Fibroblast of mammary gland (primary cell): Measurements from ENCODE around the gene LARP1.

Experiments
- DNase-seq: peaks from one replicate; pipeline ENCODE4 v3.0.0-alpha.2; 2010; ENCODE audit warnings: low read depth
- H3K4me3 ChIP-seq: 2 replicates; pipeline ENCODE4 v1.5.1; 2011; ENCODE audit warnings: low read depth, mild to moderate bottlenecking, low read length, moderate library complexity; ENCODE audit not compliant: control insufficient read depth
- TF ChIP-seq, protein P1 (sequence below): conservative IDR thresholded peaks from 2 replicates; pipeline ENCODE4 v1.5.1; 2011; ENCODE audit warnings: low read depth, low read length, inconsistent platforms; ENCODE audit not compliant: control insufficient read depth, insufficient read depth

The LARP1 gene

GRCh38 chr5:154755361-154756008 lies at the start of gene LARP1:
Gene LARP1, plus strand, starts transcription at chr5:154755377. Its CDS starts 381 bp downstream, at chr5:154755758.
- DNase-seq = no peak
- TF ChIP-seq, protein P1, sequence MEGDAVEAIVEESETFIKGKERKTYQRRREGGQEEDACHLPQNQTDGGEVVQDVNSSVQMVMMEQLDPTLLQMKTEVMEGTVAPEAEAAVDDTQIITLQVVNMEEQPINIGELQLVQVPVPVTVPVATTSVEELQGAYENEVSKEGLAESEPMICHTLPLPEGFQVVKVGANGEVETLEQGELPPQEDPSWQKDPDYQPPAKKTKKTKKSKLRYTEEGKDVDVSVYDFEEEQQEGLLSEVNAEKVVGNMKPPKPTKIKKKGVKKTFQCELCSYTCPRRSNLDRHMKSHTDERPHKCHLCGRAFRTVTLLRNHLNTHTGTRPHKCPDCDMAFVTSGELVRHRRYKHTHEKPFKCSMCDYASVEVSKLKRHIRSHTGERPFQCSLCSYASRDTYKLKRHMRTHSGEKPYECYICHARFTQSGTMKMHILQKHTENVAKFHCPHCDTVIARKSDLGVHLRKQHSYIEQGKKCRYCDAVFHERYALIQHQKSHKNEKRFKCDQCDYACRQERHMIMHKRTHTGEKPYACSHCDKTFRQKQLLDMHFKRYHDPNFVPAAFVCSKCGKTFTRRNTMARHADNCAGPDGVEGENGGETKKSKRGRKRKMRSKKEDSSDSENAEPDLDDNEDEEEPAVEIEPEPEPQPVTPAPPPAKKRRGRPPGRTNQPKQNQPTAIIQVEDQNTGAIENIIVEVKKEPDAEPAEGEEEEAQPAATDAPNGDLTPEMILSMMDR = no peak
- peak within 1 kb of the TSS; percentile 91 for H3K4me3 ChIP-seq

DNA sequence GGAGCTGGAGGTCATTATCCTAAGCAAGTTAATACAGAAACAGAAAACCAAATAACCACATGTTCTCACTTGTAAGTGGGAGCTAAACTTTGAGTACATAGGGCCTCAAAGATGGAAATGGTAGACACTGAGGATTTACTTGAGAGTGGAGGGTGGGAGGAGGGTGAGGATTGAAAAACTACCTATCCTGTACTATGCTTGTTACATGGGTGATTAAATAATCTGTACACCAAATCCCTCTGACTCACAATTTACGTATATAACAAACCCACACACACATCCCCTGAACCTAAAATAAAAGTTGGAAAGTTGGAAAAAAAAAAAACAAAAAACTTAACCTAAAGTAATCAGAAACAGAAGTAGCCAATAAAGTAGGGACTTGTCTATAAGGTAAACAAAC lies 48.8 kb upstream of the LARP1 start:
- H3K4me3 ChIP-seq = no peak overlapping the region
- no peak for DNase-seq
- TF ChIP-seq, protein P1 = no peak

DNA sequence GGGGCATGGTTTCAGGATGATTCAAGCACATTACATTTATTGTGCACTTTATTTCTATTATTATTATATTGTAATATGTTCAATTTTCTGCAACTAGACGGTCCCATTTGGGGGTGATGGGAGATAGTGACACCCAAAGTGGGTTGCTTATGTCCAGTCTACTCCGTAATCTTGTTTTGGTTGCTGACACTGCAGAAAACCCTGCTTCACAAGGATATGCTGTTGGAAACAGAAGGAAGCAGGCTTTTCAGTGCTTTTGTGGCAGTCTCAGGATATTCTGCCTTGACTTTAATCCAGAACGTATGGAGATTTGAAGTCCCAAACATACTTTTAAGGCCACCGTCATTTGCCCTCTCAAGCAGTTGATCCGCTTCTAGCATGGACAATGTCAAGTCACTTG lies 47.5 kb upstream of the LARP1 start:
- H3K4me3 ChIP-seq = no peak overlapping the region
- TF ChIP-seq, protein P1 = no peak
- DNase-seq = no peak

DNA sequence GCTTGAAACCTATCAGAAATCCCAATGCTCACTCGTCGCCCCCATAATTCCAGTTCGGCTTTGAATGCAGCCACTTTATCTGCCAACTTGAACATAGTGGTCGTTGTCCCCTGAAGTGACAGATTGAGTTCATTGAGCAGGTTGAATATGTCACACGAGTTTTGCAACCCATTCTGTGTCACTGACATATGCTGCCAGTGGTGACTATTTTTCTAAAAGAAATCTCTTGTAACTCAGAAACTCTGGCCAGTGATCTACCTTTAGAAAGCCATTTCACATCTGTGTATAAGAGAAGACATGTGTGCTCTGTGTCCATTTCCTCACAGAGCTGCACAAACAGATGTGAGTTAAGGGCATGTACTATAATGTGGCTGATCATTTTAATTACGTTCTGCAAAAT lies 47.0 kb upstream of the LARP1 start:
- H3K4me3 ChIP-seq = no peak overlapping the region
- no peak for DNase-seq
- TF ChIP-seq, protein P1 = no peak

DNA sequence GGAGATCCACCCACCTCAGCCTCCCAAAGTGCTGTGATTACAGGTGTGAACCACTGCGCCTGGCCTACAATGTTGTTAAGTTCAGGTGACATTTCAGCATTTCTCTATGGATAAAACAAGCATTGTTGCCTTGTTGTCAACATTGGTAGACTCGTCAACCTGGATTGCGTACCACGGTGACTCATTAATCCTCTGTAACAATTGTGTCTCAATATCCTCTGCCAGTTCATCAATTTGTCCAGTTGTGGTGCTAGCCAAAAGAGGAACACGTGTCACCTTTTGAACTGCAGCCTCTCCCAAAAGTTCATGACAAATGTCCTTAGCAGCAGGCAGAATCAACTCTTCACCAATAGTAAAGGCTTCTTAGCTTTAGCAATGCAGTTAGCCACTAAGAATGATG lies 46.3 kb upstream of the LARP1 start:
- no peak overlapping the region for H3K4me3 ChIP-seq
- peak; percentile 63 for DNase-seq
- TF ChIP-seq, protein P1 = no peak

GRCh38 chr5:154709368-154710305 lies 45.5 kb upstream of the LARP1 start:
- DNase-seq = no peak
- no peak overlapping the region for H3K4me3 ChIP-seq
- TF ChIP-seq, protein P1 = no peak
